Kidney (tissue), 14 donors: Measurements from ENCODE around the gene ERVK3-1. TPM values are rescaled to one million over a fixed set of nuclear protein-coding genes. Genes with fewer than 3 reads are reported as not detected.

Experiments used
- DNase-seq, 5 donors: peaks; one replicate each; pipeline ENCODE4 v3.0.0-alpha.2; 2013 to 2020
- FAIRE-seq: peaks from 2 replicates; lab custom pipeline; 2012; peaks lifted over from hg19 to GRCh38; lab: Jason Lieb, UNC
- H3K27ac ChIP-seq, 2 donors: one replicate each; pipeline ENCODE4 v1.7.0; 2013; ENCODE audit warnings: low read depth in 2 of 2, low read length in 2 of 2, inconsistent platforms in 1 of 2
- H3K27me3 ChIP-seq: one replicate; pipeline ENCODE4 v1.7.1; 2013; ENCODE audit warnings: low read length, inconsistent platforms; ENCODE audit not compliant: control insufficient read depth, insufficient read depth
- H3K36me3 ChIP-seq, 3 donors: one replicate each; pipeline versions ENCODE4 v1.7.0 to v1.7.1; 2013; ENCODE audit warnings: low read length in 3 of 3, control low read depth in 1 of 3, inconsistent platforms in 1 of 3; ENCODE audit not compliant: insufficient read depth in 3 of 3, control insufficient read depth in 2 of 3
- H3K4me1 ChIP-seq, 3 donors: one replicate each; pipeline versions ENCODE4 v1.7.0 to v1.7.1; 2013; ENCODE audit warnings: low read length in 3 of 3, inconsistent platforms in 1 of 3, low read depth in 1 of 3; ENCODE audit not compliant: control insufficient read depth in 2 of 3, insufficient read depth in 2 of 3
- H3K4me3 ChIP-seq, 3 donors: one replicate each; pipeline versions ENCODE4 v1.7.0 to v1.8.1; 2013; ENCODE audit warnings: low read length in 3 of 3, control low read depth in 1 of 3, inconsistent platforms in 1 of 3
- H3K9ac ChIP-seq, 3 donors: one replicate each; pipeline versions ENCODE4 v1.7.0 to v1.7.1; 2013; ENCODE audit warnings: low read length in 3 of 3, control low read depth in 1 of 3, inconsistent platforms in 1 of 3
- H3K9me3 ChIP-seq, 3 donors: one replicate each; pipeline versions ENCODE4 v1.7.0 to v1.7.1; 2013; ENCODE audit warnings: low read length in 3 of 3, control low read depth in 1 of 3, inconsistent platforms in 1 of 3; ENCODE audit not compliant: control insufficient read depth in 2 of 3, insufficient read depth in 1 of 3
- CTCF ChIP-seq: IDR thresholded peaks from 3 replicates; pipeline ENCODE4 v1.5.1; 2012; ENCODE audit warnings: mild to moderate bottlenecking, moderate library complexity, borderline replicate concordance; ENCODE audit not compliant: insufficient read depth; ENCODE audit errors: extremely low read depth
- intact Hi-C: fragments of 100-400 bp; cut with DNase I; formaldehyde crosslinking; loops from one replicate; pipeline ENCODE4 v1.11.1; 2022
- polyA plus RNA-seq: library from polyadenylated mRNA; stranded (reverse); fragments of 350-450 nt; fragmentation: Illumina TruSeq; extraction: RNeasy Lipid Tissue Mini Kit (QIAGEN cat#74804); gene quantifications from one replicate; pipeline ENCODE4 v1.2.3, GENCODE V29; 2014; ENCODE audit warnings: low read depth, low replicate concordance; ENCODE audit not compliant: insufficient read depth
- total RNA-seq: library from RNA; stranded (reverse); fragmentation: NEBNext Ultra II Directional; extraction: Animal tissue kit (Norgen Biotek cat#: 25700); gene quantifications from one replicate; pipeline ENCODE4 v1.2.1, GENCODE V29; 2021
- donor health status: control.
- donor health status: control.
- donor health status: control.
- donor health status: control.
- donor health status: control.
- donor health status: DM: yes; HTN: yes; CAD: no.
- donor health status: Normal renal cell carcinoma (clear cell type).

Gene ERVK3-1
- total and polyA plus RNA-seq, 2 donors from 2014 or later = 35.4 to 41.6 TPM

GRCh38 chr19:58294743-58295374 is 10.3 kb upstream of the ERVK3-1 start:
- DNase-seq (no peak), FAIRE-seq (no peak)
- intact Hi-C loops = no loop called here
- no peak for TF ChIP-seq CTCF
- Histone ChIP-seq H3K4me1 (no peaks in the 10 kb centered on the region), H3K4me3 (no peak overlapping the region), H3K9me3 (peaks cover 0 to 10% (median 6%) of the 10 kb centered on the region in 3 donors), H3K36me3 (peaks cover 24 to 34% (median 28%) of the 10 kb centered on the region in 3 donors), H3K9ac (no peak overlapping the region), H3K27ac (no peak overlapping the region), H3K27me3 (no peaks in the 10 kb centered on the region)

DNA sequence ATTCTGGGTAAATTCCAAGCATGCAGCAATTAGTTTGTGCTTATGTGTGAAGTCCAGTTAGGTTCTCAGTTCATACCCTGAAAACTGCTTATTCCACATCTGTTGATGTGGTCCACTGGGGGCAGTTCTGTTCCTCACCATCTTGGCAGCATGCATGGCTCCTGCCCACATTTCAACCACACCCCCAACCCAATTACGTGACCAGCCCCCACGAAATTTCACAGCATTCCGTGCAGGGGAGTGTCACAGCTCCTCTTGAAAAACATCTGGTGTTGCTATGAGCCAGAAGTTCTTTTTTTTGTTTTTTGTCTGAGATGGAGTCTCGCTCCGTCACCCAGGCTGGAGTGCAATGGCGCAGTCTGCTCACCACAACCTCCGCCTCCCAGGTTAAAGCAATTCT is 9.1 kb upstream of the ERVK3-1 start:
- no peak for FAIRE-seq

DNA sequence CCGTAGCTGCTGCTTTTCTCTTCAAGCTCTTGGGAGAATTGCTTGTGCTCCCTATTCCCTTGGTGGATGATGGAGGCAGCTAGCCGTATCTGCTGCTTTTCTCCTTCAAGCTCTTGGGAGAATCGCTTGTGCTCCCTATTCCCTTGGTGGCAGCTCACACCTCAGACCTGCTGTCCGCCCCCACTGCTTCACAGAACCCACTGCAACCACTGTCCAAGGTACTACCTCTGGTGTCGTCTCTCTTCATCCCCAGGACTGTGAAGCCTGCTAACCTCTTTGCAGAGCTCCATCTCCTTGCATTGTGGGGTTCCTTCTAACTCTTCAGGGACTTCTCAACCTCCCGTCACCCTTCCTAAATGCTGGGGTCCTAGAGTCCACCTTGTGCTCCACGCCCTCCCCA is 4.6 kb upstream of the ERVK3-1 start:
- TF ChIP-seq CTCF = no peak
- no peak for DNase-seq
- H3K36me3 ChIP-seq = peaks cover 5 to 7% (median 6%) of the 10 kb centered on the region in 3 donors
- intact Hi-C loops = no loop called here
- H3K9me3 ChIP-seq = no peaks in the 10 kb centered on the region
- FAIRE-seq = no peak
- H3K9ac ChIP-seq = no peak overlapping the region
- no peak overlapping the region for H3K27ac ChIP-seq
- H3K4me3 ChIP-seq = no peak overlapping the region
- H3K4me1 ChIP-seq = peaks cover 0 to 2% (median 0%) of the 10 kb centered on the region in 3 donors
- H3K27me3 ChIP-seq = no peaks in the 10 kb centered on the region

More for the DNA sequence above, 9.1 kb upstream of the ERVK3-1 start:
- Histone ChIP-seq H3K27ac (no peak overlapping the region), H3K4me3 (no peak overlapping the region), H3K9me3 (peaks cover 0 to 10% (median 6%) of the 10 kb centered on the region in 3 donors), H3K36me3 (peaks cover 23 to 38% (median 30%) of the 10 kb centered on the region in 3 donors), H3K9ac (no peak overlapping the region), H3K4me1 (no peaks in the 10 kb centered on the region), H3K27me3 (no peaks in the 10 kb centered on the region)
- intact Hi-C loops = no loop called here
- TF ChIP-seq CTCF = no peak
- DNase-seq = no peak

GRCh38 chr19:58304255-58304654 is 922 bp upstream of the ERVK3-1 start:
- H3K4me3 ChIP-seq = peak overlapping the region in 2 of 3 donors; percentile 80 to 97
- FAIRE-seq = no peak
- intact Hi-C loops = no loop called here

More at GRCh38 chr19:58304255-58304654, 922 bp upstream of the ERVK3-1 start:
- no peak for TF ChIP-seq CTCF
- no peaks in the 10 kb centered on the region for H3K9me3 ChIP-seq
- peaks cover 6 to 11% (median 7%) of the 10 kb centered on the region in 3 donors for H3K36me3 ChIP-seq
- no peaks in the 10 kb centered on the region for H3K27me3 ChIP-seq
- peaks cover 0 to 10% (median 0%) of the 10 kb centered on the region in 3 donors for H3K4me1 ChIP-seq
- peak in 1 of 5 donors; percentile 43 for DNase-seq
- H3K27ac ChIP-seq = no peak overlapping the region
- no peak overlapping the region for H3K9ac ChIP-seq
